H1 (cell line): ENCODE measurements around the gene KPRP. TPM values are rescaled to one million over a fixed set of nuclear protein-coding genes. Genes with fewer than 3 reads are reported as not detected.

Experiments used
- CTCF ChIA-PET: fragments of 300-600 bp; sonication (Branson Sonifier 250); formaldehyde crosslinking; loops from one replicate; lab custom pipeline; 2021; ENCODE audit not compliant: partially characterized antibody; lab: Charles Lee
- POLR2A ChIA-PET: fragments of 300-600 bp; sonication (Branson Sonifier 250); formaldehyde crosslinking; loops from one replicate; lab custom pipeline; 2021; ENCODE audit warnings: inconsistent platforms; ENCODE audit not compliant: partially characterized antibody; lab: Charles Lee
- DNase-seq, 2 experiments: peaks; one replicate each; pipeline versions ENCODE4 v3.0.0 to v3.0.0-alpha.2; 2010 to 2022; ENCODE audit warnings: low spot score in 2 of 2, low read depth in 1 of 2, mixed read lengths in 1 of 2
- FAIRE-seq: peaks from 2 replicates; lab custom pipeline; 2011; peaks lifted over from hg19 to GRCh38; lab: Jason Lieb, UNC
- H2AFZ ChIP-seq: 2 replicates; pipeline ENCODE4 v1.8.1; 2012; ENCODE audit warnings: low read length, inconsistent platforms
- H2AK5ac ChIP-seq: 2 replicates; pipeline ENCODE4 v1.6.1; 2013; ENCODE audit warnings: low read depth, low read length
- H2BK120ac ChIP-seq: replicated peaks from 2 replicates; pipeline ENCODE3; 2013; ENCODE audit warnings: low read depth, low read length, inconsistent platforms
- H2BK12ac ChIP-seq: 2 replicates; pipeline ENCODE4 v1.6.1; 2013; ENCODE audit warnings: low read depth, low read length
- H2BK15ac ChIP-seq: 2 replicates; pipeline ENCODE4 v1.6.1; 2013; ENCODE audit warnings: low read length
- H2BK20ac ChIP-seq: 2 replicates; pipeline ENCODE4 v1.6.1; 2013; ENCODE audit warnings: low read length
- H2BK5ac ChIP-seq: 2 replicates; pipeline ENCODE4 v1.6.1; 2013; ENCODE audit warnings: low read depth, low read length
- H3K14ac ChIP-seq: 2 replicates; pipeline ENCODE4 v1.6.1; 2013; ENCODE audit warnings: inconsistent platforms; ENCODE audit not compliant: insufficient read length
- H3K18ac ChIP-seq: 2 replicates; pipeline ENCODE4 v1.6.1; 2013; ENCODE audit warnings: low read length; ENCODE audit errors: extremely low read depth
- H3K23ac ChIP-seq: 2 replicates; pipeline ENCODE4 v1.6.1; 2013; ENCODE audit warnings: inconsistent platforms; ENCODE audit not compliant: insufficient read length
- H3K23me2 ChIP-seq: 2 replicates; pipeline ENCODE4 v1.6.1; 2013; ENCODE audit warnings: low read depth, low read length
- H3K27ac ChIP-seq: 2 replicates; pipeline ENCODE4 v1.6.1; 2011; ENCODE audit warnings: low read depth, low read length, inconsistent platforms
- H3K27me3 ChIP-seq, 4 experiments: replicated peaks in 1 of 4; 1 replicate in 1 of 4; 2 replicates in 3 of 4; pipeline versions ENCODE4 v1.6.1 to v1.8.1; 2011 to 2013; ENCODE audit warnings: low read length in 3 of 4, mild to moderate bottlenecking in 3 of 4, inconsistent platforms in 2 of 4, mixed read lengths in 2 of 4, moderate library complexity in 1 of 4; ENCODE audit not compliant: control insufficient read depth in 3 of 4, insufficient read depth in 3 of 4; ENCODE audit errors: extremely low read depth in 1 of 4
- H3K36me3 ChIP-seq, 4 experiments: 2 replicates each; pipeline versions ENCODE4 v1.6.1 to v1.8.1; 2011 to 2013; ENCODE audit warnings: mild to moderate bottlenecking in 4 of 4, low read length in 3 of 4, moderate library complexity in 2 of 4, control low read depth in 1 of 4, inconsistent platforms in 1 of 4; ENCODE audit not compliant: insufficient read depth in 4 of 4, control insufficient read depth in 2 of 4
- H3K4ac ChIP-seq: replicated peaks from 2 replicates; pipeline ENCODE3; 2013; ENCODE audit warnings: low read length, low read depth, mixed read lengths, inconsistent platforms; ENCODE audit not compliant: insufficient read length
- H3K4me1 ChIP-seq, 4 experiments: replicated peaks in 1 of 4; 1 replicate in 1 of 4; 2 replicates in 3 of 4; pipeline versions ENCODE4 v1.6.1 to v1.8.1; 2011 to 2013; ENCODE audit warnings: low read length in 3 of 4, inconsistent platforms in 2 of 4, mixed read lengths in 1 of 4; ENCODE audit not compliant: insufficient read depth in 4 of 4, control insufficient read depth in 3 of 4
- H3K4me2 ChIP-seq, 2 experiments: 2 replicates each; pipeline versions ENCODE4 v1.6.1 to v1.8.1; 2011 to 2013; ENCODE audit warnings: low read depth in 2 of 2, low read length in 2 of 2, control low read depth in 1 of 2, inconsistent platforms in 1 of 2, mild to moderate bottlenecking in 1 of 2; ENCODE audit not compliant: insufficient read depth in 1 of 2
- H3K4me3 ChIP-seq, 4 experiments: fragments of 200-600, 300-600 bp in 1 of 4; sonication (generic), shearing (Covaris generic), sonication (Bioruptor Twin) in 1 of 4; 2 replicates each; pipeline versions ENCODE4 v1.5.1 to v1.8.1; 2011 to 2016; ENCODE audit warnings: low read length in 4 of 4, low read depth in 3 of 4, control low read depth in 2 of 4, inconsistent platforms in 2 of 4, mild to moderate bottlenecking in 2 of 4, mixed read lengths in 1 of 4, moderate library complexity in 1 of 4; ENCODE audit not compliant: insufficient read depth in 2 of 4; ENCODE audit errors: extremely low read depth in 1 of 4
- H3K56ac ChIP-seq: replicated peaks from 2 replicates; pipeline ENCODE3; 2013; ENCODE audit warnings: low read depth, mild to moderate bottlenecking, mixed read lengths, low read length, inconsistent platforms; ENCODE audit not compliant: insufficient read length
- H3K79me1 ChIP-seq: 2 replicates; pipeline ENCODE4 v1.6.1; 2013; ENCODE audit warnings: low read depth, low read length, control low read depth
- H3K79me2 ChIP-seq, 2 experiments: 2 replicates each; pipeline versions ENCODE4 v1.6.1 to v1.8.1; 2012 to 2013; ENCODE audit warnings: low read length in 2 of 2, mild to moderate bottlenecking in 2 of 2, inconsistent platforms in 1 of 2; ENCODE audit not compliant: insufficient read depth in 2 of 2, control insufficient read depth in 1 of 2
- H3K9ac ChIP-seq, 4 experiments: replicated peaks in 1 of 4; 1 replicate in 1 of 4; 2 replicates in 3 of 4; pipeline versions ENCODE4 v1.6.1 to v1.8.1; 2011 to 2013; ENCODE audit warnings: low read depth in 3 of 4, low read length in 3 of 4, control low read depth in 2 of 4, mild to moderate bottlenecking in 2 of 4, moderate library complexity in 2 of 4, inconsistent platforms in 1 of 4; ENCODE audit errors: extremely low read depth in 1 of 4
- H3K9me3 ChIP-seq, 2 experiments: 2 replicates each; pipeline versions ENCODE4 v1.6.1 to v1.8.1; 2012 to 2013; ENCODE audit warnings: mild to moderate bottlenecking in 2 of 2, moderate library complexity in 2 of 2, control low read depth in 1 of 2, inconsistent platforms in 1 of 2, low read depth in 1 of 2, low read length in 1 of 2, mixed read lengths in 1 of 2; ENCODE audit not compliant: insufficient read depth in 2 of 2
- H4K20me1 ChIP-seq, 2 experiments: replicated peaks in 1 of 2; 2 replicates each; pipeline versions ENCODE3 to v1.8.1; 2011 to 2013; ENCODE audit warnings: inconsistent platforms in 2 of 2, low read length in 2 of 2, mild to moderate bottlenecking in 1 of 2; ENCODE audit not compliant: insufficient read depth in 2 of 2, control insufficient read depth in 1 of 2
- H4K5ac ChIP-seq: 2 replicates; pipeline ENCODE4 v1.6.1; 2013; ENCODE audit warnings: low read length, low read depth, mixed read lengths, inconsistent platforms; ENCODE audit not compliant: insufficient read length
- H4K8ac ChIP-seq: 2 replicates; pipeline ENCODE4 v1.8.0; 2013; ENCODE audit warnings: mild to moderate bottlenecking, moderate library complexity, low read length, inconsistent platforms; ENCODE audit not compliant: insufficient read depth; ENCODE audit errors: extremely low read depth
- H4K91ac ChIP-seq: replicated peaks from 2 replicates; pipeline ENCODE3; 2013; ENCODE audit warnings: low read length, mixed read lengths, inconsistent platforms; ENCODE audit not compliant: insufficient read length
- EP300 ChIP-seq, 2 experiments: IDR thresholded peaks; 1 replicate in 1 of 2; 2 replicates in 1 of 2; pipeline ENCODE4 v1.6.1; 2011 to 2012; ENCODE audit warnings: low read depth in 2 of 2, low read length in 2 of 2, mild to moderate bottlenecking in 2 of 2, borderline replicate concordance in 1 of 2, inconsistent platforms in 1 of 2, moderate library complexity in 1 of 2
- KDM4A ChIP-seq: IDR thresholded peaks from one replicate; pipeline ENCODE4 v1.7.1; 2012; ENCODE audit warnings: low read depth, mild to moderate bottlenecking, moderate library complexity, low read length, inconsistent platforms; ENCODE audit not compliant: severe bottlenecking
- NRF1 ChIP-seq: IDR thresholded peaks from 2 replicates; pipeline ENCODE4 v1.6.1; 2011; ENCODE audit warnings: mild to moderate bottlenecking, low read depth, low read length, improper control_type of control experiment
- POLR2AphosphoS5 ChIP-seq: IDR thresholded peaks from 2 replicates; pipeline ENCODE4 v1.6.1; 2011; ENCODE audit warnings: low read depth, low read length
- RAD21 ChIP-seq, 2 experiments: IDR thresholded peaks in 1 of 2; conservative IDR thresholded peaks in 1 of 2; 2 replicates each; pipeline ENCODE4 v1.6.1; 2011; ENCODE audit warnings: low read depth in 2 of 2, low read length in 2 of 2, improper control_type of control experiment in 1 of 2, inconsistent platforms in 1 of 2, mild to moderate bottlenecking in 1 of 2, moderate library complexity in 1 of 2
- SP1 ChIP-seq: IDR thresholded peaks from 2 replicates; pipeline ENCODE4 v1.6.1; 2011; ENCODE audit warnings: low read depth, low read length
- SRF ChIP-seq: IDR thresholded peaks from 2 replicates; pipeline ENCODE4 v1.6.1; 2011; ENCODE audit warnings: mild to moderate bottlenecking, low read depth, low read length, moderate library complexity
- SUZ12 ChIP-seq: fragments of 200-600 bp; sonication (generic); IDR thresholded peaks from 2 replicates; pipeline ENCODE4 v1.6.1; 2012; ENCODE audit warnings: mild to moderate bottlenecking, inconsistent platforms, low read length, moderate library complexity, mixed read lengths
- TBP ChIP-seq: IDR thresholded peaks from 2 replicates; pipeline ENCODE4 v1.6.1; 2011; ENCODE audit warnings: low read depth, low read length, improper control_type of control experiment
- TCF12 ChIP-seq: IDR thresholded peaks from 2 replicates; pipeline ENCODE4 v1.6.1; 2011; ENCODE audit warnings: low read depth, mild to moderate bottlenecking, low read length
- ZNF274 ChIP-seq: IDR thresholded peaks from 2 replicates; pipeline ENCODE4 v1.7.0; 2012; ENCODE audit warnings: low read length, borderline replicate concordance; ENCODE audit errors: extremely low read depth
- polyA plus RNA-seq, 7 experiments: library from polyadenylated mRNA; depleted of rRNA in 3 of 7; stranded (reverse) in 5 of 7; unstranded in 2 of 7; fragments of >200 nt in 5 of 7; fragments of 200-250 nt in 2 of 7; gene quantifications; 1 replicate in 5 of 7; 2 replicates in 1 of 7; 4 replicates in 1 of 7; pipeline versions ENCODE4 v1.2.1 to v1.2.3, GENCODE V29; 2011 to 2013; ENCODE audit warnings: missing spikeins in 2 of 7, mixed read lengths in 2 of 7
- total RNA-seq: library from RNA; stranded (reverse); fragmentation: NEBNext Ultra II Directional; extraction: Animal tissue kit (Norgen Biotek cat#: 25700); gene quantifications from 2 replicates; pipeline ENCODE4 v1.2.1, GENCODE V29; 2021
- TF ChIP-seq, protein P1 (sequence below), 3 experiments: IDR thresholded peaks; 1 replicate in 2 of 3; 2 replicates in 1 of 3; pipeline versions ENCODE4 v1.5.1 to v1.6.1; 2011; ENCODE audit warnings: low read length in 3 of 3, mild to moderate bottlenecking in 3 of 3, inconsistent platforms in 2 of 3, low read depth in 1 of 3, moderate library complexity in 1 of 3; ENCODE audit not compliant: insufficient read depth in 1 of 3; ENCODE audit errors: control extremely low read depth in 1 of 3

KPRP gene
- total and polyA plus RNA-seq, 2 of the 8 experiments (the other 6 are each of a cell fraction or from before 2014, with no cell fraction given) = not detected

DNA sequence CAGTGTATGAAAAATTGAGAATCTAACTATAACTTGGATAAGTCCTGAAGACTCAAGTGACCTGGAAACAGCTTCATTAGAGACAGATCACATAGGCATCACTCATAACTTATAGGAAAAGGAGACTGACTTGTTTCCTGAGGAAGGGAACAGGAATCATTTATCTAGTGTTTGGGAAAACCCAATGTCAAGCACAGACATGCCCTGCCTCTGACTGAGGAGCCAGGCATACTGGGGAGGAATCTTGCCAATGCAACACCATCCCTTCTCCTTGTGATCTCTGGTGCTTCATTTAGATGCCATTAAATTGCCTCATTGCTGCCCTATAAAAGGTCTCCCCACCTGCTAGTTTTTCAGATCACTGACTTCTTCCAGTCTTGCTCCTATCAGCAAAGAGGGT lies 39.6 kb upstream of the KPRP start:
- Histone ChIP-seq H2BK15ac (no peak overlapping the region), H3K27me3 (no peaks in the 10 kb centered on the region), H2BK12ac (no peak overlapping the region), H3K27ac (no peak overlapping the region), H4K5ac (no peak overlapping the region), H3K79me1 (no peaks in the 10 kb centered on the region), H2BK20ac (no peak overlapping the region), H3K14ac (no peak overlapping the region), H4K20me1 (no peaks in the 10 kb centered on the region), H3K23ac (no peak overlapping the region), H2BK5ac (no peak overlapping the region), H3K36me3 (no peaks in the 10 kb centered on the region), H3K23me2 (no peaks in the 10 kb centered on the region), H3K4me1 (no peaks in the 10 kb centered on the region), H2AK5ac (no peak overlapping the region), H4K91ac (no peak overlapping the region), H3K4me3 (no peak overlapping the region), H3K4me2 (no peak overlapping the region), H3K9ac (no peak overlapping the region), H4K8ac (no peak overlapping the region), H2AFZ (no peak overlapping the region), H3K9me3 (peaks cover 86 to 92% of the 10 kb centered on the region in 2 experiments), H3K79me2 (no peaks in the 10 kb centered on the region), H3K56ac (no peak overlapping the region), H3K4ac (no peak overlapping the region), H2BK120ac (no peak overlapping the region), H3K18ac (no peak overlapping the region)
- ChIA-PET CTCF (no interaction called here), POLR2A (no interaction called here)
- no peak for DNase-seq
- FAIRE-seq = no peak
- no peak for TF ChIP-seq EP300 (IDR thresholded peaks at IDR 0.05; ENCODE audit: borderline replicate concordance in 1 of 2, low read depth in 2 of 2, low read length in 2 of 2)
- TF ChIP-seq, protein P1, sequence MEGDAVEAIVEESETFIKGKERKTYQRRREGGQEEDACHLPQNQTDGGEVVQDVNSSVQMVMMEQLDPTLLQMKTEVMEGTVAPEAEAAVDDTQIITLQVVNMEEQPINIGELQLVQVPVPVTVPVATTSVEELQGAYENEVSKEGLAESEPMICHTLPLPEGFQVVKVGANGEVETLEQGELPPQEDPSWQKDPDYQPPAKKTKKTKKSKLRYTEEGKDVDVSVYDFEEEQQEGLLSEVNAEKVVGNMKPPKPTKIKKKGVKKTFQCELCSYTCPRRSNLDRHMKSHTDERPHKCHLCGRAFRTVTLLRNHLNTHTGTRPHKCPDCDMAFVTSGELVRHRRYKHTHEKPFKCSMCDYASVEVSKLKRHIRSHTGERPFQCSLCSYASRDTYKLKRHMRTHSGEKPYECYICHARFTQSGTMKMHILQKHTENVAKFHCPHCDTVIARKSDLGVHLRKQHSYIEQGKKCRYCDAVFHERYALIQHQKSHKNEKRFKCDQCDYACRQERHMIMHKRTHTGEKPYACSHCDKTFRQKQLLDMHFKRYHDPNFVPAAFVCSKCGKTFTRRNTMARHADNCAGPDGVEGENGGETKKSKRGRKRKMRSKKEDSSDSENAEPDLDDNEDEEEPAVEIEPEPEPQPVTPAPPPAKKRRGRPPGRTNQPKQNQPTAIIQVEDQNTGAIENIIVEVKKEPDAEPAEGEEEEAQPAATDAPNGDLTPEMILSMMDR (IDR thresholded peaks at IDR 0.05; ENCODE audit: control extremely low read depth in 1 of 3, insufficient read depth in 1 of 3, low read depth in 1 of 3, low read length in 3 of 3) = no peak
- no peak for TF ChIP-seq RAD21 (IDR thresholded peaks at IDR 0.05 in 1 of 2, conservative IDR thresholded peaks at IDR 0.05 in 1 of 2; ENCODE audit: low read depth in 2 of 2, low read length in 2 of 2)
- TF ChIP-seq ZNF274 = no peak
- no peak for TF ChIP-seq TCF12
- no peak for TF ChIP-seq POLR2AphosphoS5
- no peak for TF ChIP-seq SP1
- no peak for TF ChIP-seq TBP
- TF ChIP-seq SRF = no peak
- no peak for TF ChIP-seq SUZ12
- no peak for TF ChIP-seq KDM4A
- no peak for TF ChIP-seq NRF1
